Right atrium auricular region (tissue), 2 donors: Measurements from ENCODE around the gene OARD1. TPM values are rescaled to one million over a fixed set of nuclear protein-coding genes. Genes with fewer than 3 reads are reported as not detected.
A peak's percentile ranks its signal among the peaks of the same experiment; 100 is the strongest.

Source experiments
- DNase-seq: peaks from one replicate; pipeline ENCODE4 v3.0.0-alpha.2; 2019; ENCODE audit warnings: low spot score
- H3K27ac ChIP-seq, 2 donors: fragments of 200-600 bp; sonication (generic); 1 replicate in 1 of 2; 2 replicates in 1 of 2; pipeline ENCODE4 v1.5.1; 2016 to 2019
- H3K27me3 ChIP-seq, 2 donors: fragments of 200-600 bp; sonication (generic); one replicate each; pipeline versions ENCODE4 v1.5.1 to v1.6.0; 2017 to 2019
- H3K36me3 ChIP-seq: fragments of 200-600 bp; sonication (generic); one replicate; pipeline ENCODE4 v1.5.1; 2016
- H3K4me1 ChIP-seq, 2 donors: fragments of 200-600 bp; sonication (generic); one replicate each; pipeline versions ENCODE4 v1.5.1 to v1.6.0; 2017 to 2019
- H3K4me3 ChIP-seq, 2 donors: fragments of 200-600 bp; sonication (generic); 1 replicate in 1 of 2; 2 replicates in 1 of 2; pipeline ENCODE4 v1.5.1; 2017 to 2019; ENCODE audit warnings: mild to moderate bottlenecking in 1 of 2, moderate library complexity in 1 of 2
- H3K9me3 ChIP-seq, 2 donors: fragments of 200-600 bp; sonication (generic); one replicate each; pipeline ENCODE4 v1.5.1; 2019
- CTCF ChIP-seq, 2 donors: fragments of 200-600 bp; sonication (generic); IDR thresholded peaks; one replicate each; pipeline ENCODE4 v1.5.1; 2019; ENCODE audit warnings: antibody characterized with exemption in 2 of 2
- total RNA-seq, 2 donors: library from RNA; depleted of rRNA; stranded (reverse); fragments of >200 nt; gene quantifications; one replicate each; pipeline ENCODE4 v1.1.0, GENCODE V29; 2016

Gene OARD1
- total RNA-seq, 2 donors from 2014 or later = 9.4 to 13.4 TPM

GRCh38 chr6:41100871-41101287 is 28.7 kb upstream of the OARD1 start:
- Histone ChIP-seq H3K27ac (no peak overlapping the region), H3K4me3 (no peak overlapping the region), H3K36me3 (peaks cover 27% of the 10 kb centered on the region), H3K4me1 (peaks cover 0 to 9% of the 10 kb centered on the region in 2 donors), H3K27me3 (no peaks in the 10 kb centered on the region), H3K9me3 (no peaks in the 10 kb centered on the region)
- no peak for DNase-seq
- no peak for TF ChIP-seq CTCF (IDR thresholded peaks at IDR 0.05)

GRCh38 chr6:41098366-41098765 is 26.2 kb upstream of the OARD1 start:
- no peak for DNase-seq
- Histone ChIP-seq H3K36me3 (peaks cover 52% of the 10 kb centered on the region), H3K27me3 (no peaks in the 10 kb centered on the region), H3K9me3 (no peaks in the 10 kb centered on the region), H3K4me1 (peaks cover 0 to 9% of the 10 kb centered on the region in 2 donors), H3K27ac (no peak overlapping the region), H3K4me3 (no peak overlapping the region)
- no peak for TF ChIP-seq CTCF (IDR thresholded peaks at IDR 0.05)

GRCh38 chr6:41097467-41098090 is 25.4 kb upstream of the OARD1 start:
- peaks cover 60% of the 10 kb centered on the region for H3K36me3 ChIP-seq
- H3K27ac ChIP-seq = no peak overlapping the region
- no peaks in the 10 kb centered on the region for H3K27me3 ChIP-seq
- no peaks in the 10 kb centered on the region for H3K9me3 ChIP-seq
- no peak overlapping the region for H3K4me3 ChIP-seq
- TF ChIP-seq CTCF (IDR thresholded peaks at IDR 0.05) = no peak
- DNase-seq = no peak
- H3K4me1 ChIP-seq = peaks cover 0 to 9% of the 10 kb centered on the region in 2 donors

- no peak for DNase-seq
- TF ChIP-seq CTCF (IDR thresholded peaks at IDR 0.05) = no peak
- H3K27me3 ChIP-seq = no peaks in the 10 kb centered on the region
- H3K27ac ChIP-seq = no peak overlapping the region
- no peaks in the 10 kb centered on the region for H3K9me3 ChIP-seq
- peaks cover 92% of the 10 kb centered on the region for H3K36me3 ChIP-seq
- H3K4me3 ChIP-seq = no peak overlapping the region
- H3K4me1 ChIP-seq = peaks cover 0 to 5% of the 10 kb centered on the region in 2 donors
These were observed 21.6 kb upstream of the OARD1 start for GRCh38 chr6:41093729-41094128.

GRCh38 chr6:41092421-41093140 is 20.4 kb upstream of the OARD1 start:
- peak in 1 of 2 donors; percentile 40 for TF ChIP-seq CTCF (IDR thresholded peaks at IDR 0.05)
- Histone ChIP-seq H3K9me3 (no peaks in the 10 kb centered on the region), H3K27me3 (no peaks in the 10 kb centered on the region), H3K4me3 (no peak overlapping the region), H3K36me3 (peaks cover 82% of the 10 kb centered on the region), H3K4me1 (no peaks in the 10 kb centered on the region), H3K27ac (no peak overlapping the region)
- DNase-seq = no peak
